ENCODE measurements around the gene LRRC75A. TPM values are rescaled to one million over a fixed set of nuclear protein-coding genes. Genes with fewer than 3 reads are reported as not detected.

Gene LRRC75A
- total and polyA plus RNA-seq, 2 experiments from 2014 or later = 5.3 to 26.2 TPM

DNA sequence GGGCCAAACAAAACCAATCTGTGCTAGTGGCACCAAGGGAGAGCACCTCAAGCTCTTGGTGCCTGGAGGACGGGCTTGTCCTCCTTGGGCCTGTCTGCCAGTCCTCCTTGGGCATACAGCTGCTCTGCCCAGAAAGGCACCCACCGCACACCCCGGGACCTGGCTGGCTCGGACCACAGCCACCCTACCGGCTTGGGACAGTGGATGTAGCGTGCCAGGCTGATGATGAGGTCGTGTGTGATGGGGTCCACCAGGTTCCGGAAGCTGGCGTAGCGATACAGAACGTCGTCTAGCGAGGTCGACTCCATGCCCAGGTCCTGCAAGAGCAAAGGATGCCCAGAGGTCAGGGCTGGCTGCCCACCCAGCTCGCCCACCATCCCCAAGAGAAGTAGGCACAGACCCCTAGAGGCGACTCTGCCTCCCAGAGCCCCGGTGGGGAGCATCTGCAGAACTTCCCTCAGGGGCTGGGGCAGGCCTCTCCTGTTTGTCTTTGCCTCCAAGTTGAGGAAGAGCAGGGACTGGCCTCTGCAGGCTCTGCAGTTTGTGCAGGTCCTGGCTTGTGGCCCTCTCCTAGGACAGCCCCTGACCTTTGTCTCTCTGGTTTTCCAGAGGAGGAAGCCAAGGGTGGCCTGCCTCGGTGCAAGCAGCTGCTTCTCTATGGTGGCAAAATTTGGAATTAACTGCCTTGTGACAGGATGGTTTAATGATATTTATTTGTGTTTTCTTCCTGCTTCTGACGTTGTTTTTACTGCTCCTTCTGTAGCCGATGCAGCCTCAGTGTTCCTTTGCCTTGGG, 29.7 kb downstream of the LRRC75A start:
- peaks cover 14% of the 10 kb centered on the region; the same call in 2 of the 3 replicates for H3K36me3 Mint-ChIP-seq (ENCODE audit: low read depth)
- H4K20me1 ChIP-seq (replicated peaks; ENCODE audit: insufficient read depth) = peaks cover 4% of the 10 kb centered on the region
- no peaks in the 10 kb centered on the region for H3K36me3 ChIP-seq (ENCODE audit: insufficient read depth)
- H2AFZ ChIP-seq = no peak overlapping the region
- DNase-seq (ENCODE audit: low spot score) (no peak), ATAC-seq (no peak)
- peaks cover 11% of the 10 kb centered on the region for H3K27me3 Mint-ChIP-seq (ENCODE audit: insufficient read depth, low read depth, poor library complexity)
- no peaks in the 10 kb centered on the region for H3K27me3 ChIP-seq (ENCODE audit: insufficient read depth)
- no peaks in the 10 kb centered on the region for H3K79me2 ChIP-seq (replicated peaks; ENCODE audit: insufficient read depth)
- TF ChIP-seq CREB1 (CRISPR knock-in tag; IDR thresholded peaks at IDR 0.05; ENCODE audit: low read depth) (no peak), ZNF114 (CRISPR knock-in tag; IDR thresholded peaks at IDR 0.05) (no peak), ZNF462 (CRISPR knock-in tag; IDR thresholded peaks at IDR 0.05) (no peak), EZH2phosphoT487 (IDR thresholded peaks at IDR 0.05; ENCODE audit: unreplicated experiment) (no peak), REST (IDR thresholded peaks at IDR 0.05; ENCODE audit: unreplicated experiment) (no peak), JUNB (IDR thresholded peaks at IDR 0.05; ENCODE audit: unreplicated experiment) (no peak)
- TF ChIP-seq, protein P1, sequence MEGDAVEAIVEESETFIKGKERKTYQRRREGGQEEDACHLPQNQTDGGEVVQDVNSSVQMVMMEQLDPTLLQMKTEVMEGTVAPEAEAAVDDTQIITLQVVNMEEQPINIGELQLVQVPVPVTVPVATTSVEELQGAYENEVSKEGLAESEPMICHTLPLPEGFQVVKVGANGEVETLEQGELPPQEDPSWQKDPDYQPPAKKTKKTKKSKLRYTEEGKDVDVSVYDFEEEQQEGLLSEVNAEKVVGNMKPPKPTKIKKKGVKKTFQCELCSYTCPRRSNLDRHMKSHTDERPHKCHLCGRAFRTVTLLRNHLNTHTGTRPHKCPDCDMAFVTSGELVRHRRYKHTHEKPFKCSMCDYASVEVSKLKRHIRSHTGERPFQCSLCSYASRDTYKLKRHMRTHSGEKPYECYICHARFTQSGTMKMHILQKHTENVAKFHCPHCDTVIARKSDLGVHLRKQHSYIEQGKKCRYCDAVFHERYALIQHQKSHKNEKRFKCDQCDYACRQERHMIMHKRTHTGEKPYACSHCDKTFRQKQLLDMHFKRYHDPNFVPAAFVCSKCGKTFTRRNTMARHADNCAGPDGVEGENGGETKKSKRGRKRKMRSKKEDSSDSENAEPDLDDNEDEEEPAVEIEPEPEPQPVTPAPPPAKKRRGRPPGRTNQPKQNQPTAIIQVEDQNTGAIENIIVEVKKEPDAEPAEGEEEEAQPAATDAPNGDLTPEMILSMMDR (conservative IDR thresholded peaks at IDR 0.05; ENCODE audit: low read depth in 2 of 2) = no peak
- TF ChIP-seq, protein P2, sequence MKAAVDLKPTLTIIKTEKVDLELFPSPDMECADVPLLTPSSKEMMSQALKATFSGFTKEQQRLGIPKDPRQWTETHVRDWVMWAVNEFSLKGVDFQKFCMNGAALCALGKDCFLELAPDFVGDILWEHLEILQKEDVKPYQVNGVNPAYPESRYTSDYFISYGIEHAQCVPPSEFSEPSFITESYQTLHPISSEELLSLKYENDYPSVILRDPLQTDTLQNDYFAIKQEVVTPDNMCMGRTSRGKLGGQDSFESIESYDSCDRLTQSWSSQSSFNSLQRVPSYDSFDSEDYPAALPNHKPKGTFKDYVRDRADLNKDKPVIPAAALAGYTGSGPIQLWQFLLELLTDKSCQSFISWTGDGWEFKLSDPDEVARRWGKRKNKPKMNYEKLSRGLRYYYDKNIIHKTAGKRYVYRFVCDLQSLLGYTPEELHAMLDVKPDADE (IDR thresholded peaks at IDR 0.05) = no peak
- peaks cover 38% of the 10 kb centered on the region for H3K4me1 Mint-ChIP-seq
- no peak overlapping the region for H3K4me3 ChIP-seq
- no peak overlapping the region for H3K4me2 ChIP-seq
- H3K27ac Mint-ChIP-seq = no peak overlapping the region
- H3K9me3 Mint-ChIP-seq = no peaks in the 10 kb centered on the region; the same call in 2 of the 3 replicates
- H3K27ac ChIP-seq (ENCODE audit: low read depth) = no peak overlapping the region
- H3F3A ChIP-seq (replicated peaks; ENCODE audit: low read depth) = no peaks in the 10 kb centered on the region
- H3K4me3 Mint-ChIP-seq = no peak overlapping the region
- H3K9me2 ChIP-seq (ENCODE audit: insufficient read depth) = no peaks in the 10 kb centered on the region
- peaks cover 22% of the 10 kb centered on the region for H3K4me1 ChIP-seq (ENCODE audit: insufficient read depth)
